ENCODE results near the gene PTPN20. TPM values are rescaled to one million over a fixed set of nuclear protein-coding genes. Genes with fewer than 3 reads are reported as not detected.
A peak's percentile ranks its signal among the peaks of the same experiment; 100 is the strongest.

PTPN20 gene
- total and polyA plus RNA-seq, 8 donors = 3.2 to 7.1 (median 4.2) TPM

DNA sequence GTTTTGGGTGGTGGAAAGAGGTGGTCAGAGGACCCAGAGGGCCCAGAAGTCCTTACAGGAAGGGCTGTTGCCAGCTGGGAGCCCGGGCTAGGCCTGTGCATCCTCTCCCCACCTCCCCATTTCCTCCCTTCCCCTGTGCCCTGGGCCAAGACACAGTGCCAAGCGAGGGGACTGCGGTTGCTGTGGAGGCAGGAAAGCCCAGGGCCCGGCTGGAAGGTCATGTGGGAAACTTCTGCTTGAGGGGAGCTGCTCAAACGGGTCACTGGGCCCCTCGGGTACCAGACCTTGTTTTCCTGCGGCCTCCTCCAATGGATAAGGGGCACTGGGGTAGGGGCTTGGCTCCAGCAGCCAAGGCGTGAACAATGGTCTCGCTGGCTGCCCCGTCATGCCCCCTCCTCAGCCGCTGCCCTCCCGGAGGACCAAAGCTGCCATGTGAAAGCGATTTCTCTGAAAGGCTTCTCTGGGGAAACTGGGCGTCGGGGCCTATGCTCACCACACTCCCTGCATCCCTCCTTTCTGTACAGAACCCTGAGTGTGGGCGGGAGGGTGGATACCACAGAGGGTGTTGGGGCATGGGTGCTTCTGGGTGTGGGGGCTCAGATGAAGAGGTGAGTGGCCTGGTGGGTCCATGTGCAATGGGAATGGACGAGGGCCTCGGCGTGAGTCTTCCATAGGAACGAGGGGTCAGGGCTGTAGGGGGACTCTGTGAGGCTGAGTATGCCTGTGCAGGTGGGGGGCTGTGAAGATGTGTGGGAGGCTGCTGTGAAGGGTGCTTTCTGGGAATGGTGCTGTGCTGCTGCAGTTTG is 135.3 kb downstream of the PTPN20 start:
- TF ChIP-seq, protein P1, sequence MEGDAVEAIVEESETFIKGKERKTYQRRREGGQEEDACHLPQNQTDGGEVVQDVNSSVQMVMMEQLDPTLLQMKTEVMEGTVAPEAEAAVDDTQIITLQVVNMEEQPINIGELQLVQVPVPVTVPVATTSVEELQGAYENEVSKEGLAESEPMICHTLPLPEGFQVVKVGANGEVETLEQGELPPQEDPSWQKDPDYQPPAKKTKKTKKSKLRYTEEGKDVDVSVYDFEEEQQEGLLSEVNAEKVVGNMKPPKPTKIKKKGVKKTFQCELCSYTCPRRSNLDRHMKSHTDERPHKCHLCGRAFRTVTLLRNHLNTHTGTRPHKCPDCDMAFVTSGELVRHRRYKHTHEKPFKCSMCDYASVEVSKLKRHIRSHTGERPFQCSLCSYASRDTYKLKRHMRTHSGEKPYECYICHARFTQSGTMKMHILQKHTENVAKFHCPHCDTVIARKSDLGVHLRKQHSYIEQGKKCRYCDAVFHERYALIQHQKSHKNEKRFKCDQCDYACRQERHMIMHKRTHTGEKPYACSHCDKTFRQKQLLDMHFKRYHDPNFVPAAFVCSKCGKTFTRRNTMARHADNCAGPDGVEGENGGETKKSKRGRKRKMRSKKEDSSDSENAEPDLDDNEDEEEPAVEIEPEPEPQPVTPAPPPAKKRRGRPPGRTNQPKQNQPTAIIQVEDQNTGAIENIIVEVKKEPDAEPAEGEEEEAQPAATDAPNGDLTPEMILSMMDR (IDR thresholded peaks at IDR 0.05) = no peak
- Histone ChIP-seq H3K4me3 (no peak overlapping the region), H3K36me3 (no peaks in the 10 kb centered on the region), H3K9me3 (no peaks in the 10 kb centered on the region), H3K4me1 (peaks cover 0 to 6% of the 10 kb centered on the region in 2 donors), H3K27ac (no peak overlapping the region), H3K27me3 (no peaks in the 10 kb centered on the region)
- peak in 1 of 4 donors; percentile 27 for DNase-seq
- ATAC-seq = no peak
- intact Hi-C loops (cut with DNase I) = loop anchor here in 1 of 2 donors (10.0 kb wide), 1 partner anchor 268 kb away; no protein-coding TSS in a partner anchor

DNA sequence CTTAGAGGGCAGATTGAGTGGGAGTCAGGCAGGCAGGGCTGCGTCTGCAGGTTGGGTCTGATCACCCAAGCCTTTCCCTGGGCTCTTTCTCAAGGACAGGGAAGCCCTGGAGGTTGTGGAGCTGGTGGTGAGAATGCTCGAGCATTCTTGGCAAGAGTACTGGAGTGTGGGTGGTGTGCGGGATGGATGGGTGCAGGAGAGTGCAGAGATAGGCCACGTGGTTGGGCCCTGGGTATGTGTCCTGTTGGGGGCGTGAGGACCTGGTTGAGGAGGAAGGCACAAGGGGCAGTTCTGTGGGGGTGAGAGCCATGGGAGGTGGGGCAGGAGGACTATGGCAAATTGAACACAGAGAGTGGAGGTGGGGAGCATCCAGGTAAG is 135.9 kb downstream of the PTPN20 start:
- H3K36me3 ChIP-seq = no peaks in the 10 kb centered on the region
- H3K9me3 ChIP-seq = no peaks in the 10 kb centered on the region
- intact Hi-C loops (cut with DNase I) = loop anchor here in 1 of 2 donors (10.0 kb wide), 1 partner anchor 268 kb away; no protein-coding TSS in a partner anchor
- no peaks in the 10 kb centered on the region for H3K27me3 ChIP-seq
- ATAC-seq (no peak), DNase-seq (peak in 1 of 4 donors; percentile 21)
- H3K27ac ChIP-seq = no peak overlapping the region
- no peak overlapping the region for H3K4me3 ChIP-seq
- H3K4me1 ChIP-seq = peaks cover 0 to 6% of the 10 kb centered on the region in 2 donors
- TF ChIP-seq, protein P1 (IDR thresholded peaks at IDR 0.05) = no peak

DNA sequence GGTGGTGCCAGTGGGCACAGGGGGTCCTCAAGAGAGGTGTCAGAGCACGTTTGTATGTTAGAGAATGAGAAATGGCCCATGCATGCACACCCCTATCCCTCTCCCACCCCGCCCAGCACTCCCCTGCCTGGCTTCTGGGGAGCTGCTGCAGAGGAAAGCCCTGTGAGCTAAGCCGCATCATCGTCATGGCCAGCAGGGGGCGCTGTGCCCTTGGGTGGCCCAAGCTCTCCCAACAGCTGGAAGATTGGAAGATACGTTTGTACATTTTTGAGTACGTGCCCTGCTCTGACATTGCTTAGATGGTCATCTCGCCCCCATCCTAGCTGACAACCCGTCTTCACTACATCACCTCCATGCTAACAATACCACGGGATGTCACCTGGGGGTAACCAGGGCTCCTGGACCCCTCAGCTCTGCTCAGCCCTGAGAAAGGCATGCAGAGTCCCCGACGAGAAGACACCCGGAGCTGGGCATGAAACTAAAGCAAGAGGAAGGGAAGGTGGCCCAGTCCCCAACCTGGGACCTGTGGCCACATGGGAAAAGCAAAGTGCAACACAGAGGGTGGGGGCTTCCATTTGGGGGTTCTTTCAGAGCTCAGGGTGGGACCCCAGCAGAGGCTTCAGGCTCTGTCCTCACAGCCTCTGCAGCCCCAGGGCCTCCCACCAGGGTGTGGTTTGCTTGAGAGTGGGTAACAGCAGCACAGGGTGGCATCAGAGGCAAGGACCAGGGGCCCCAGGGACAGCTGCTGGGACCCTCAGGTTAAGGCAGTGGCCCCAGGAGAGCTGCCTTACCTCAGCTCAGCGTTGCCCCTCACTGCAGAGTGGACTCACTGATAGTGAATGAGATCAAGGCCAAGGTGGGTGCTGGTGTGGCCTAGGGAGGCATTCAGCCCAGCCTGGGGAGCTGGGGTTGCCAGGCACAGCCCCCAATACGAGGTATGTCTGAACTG is 136.6 kb downstream of the PTPN20 start:
- ATAC-seq = peak; percentile 90
- Histone ChIP-seq H3K4me3 (no peak overlapping the region), H3K4me1 (peaks cover 0 to 6% of the 10 kb centered on the region in 2 donors), H3K27ac (no peak overlapping the region), H3K27me3 (no peaks in the 10 kb centered on the region), H3K9me3 (no peaks in the 10 kb centered on the region), H3K36me3 (no peaks in the 10 kb centered on the region)
- TF ChIP-seq, protein P1 (IDR thresholded peaks at IDR 0.05) = peak; percentile 89 to 91
- peak; percentile 73 to 94 (median 85) for DNase-seq
- intact Hi-C loops (cut with DNase I) = loop anchor here in 1 of 2 donors (10.0 kb wide), 1 partner anchor 267 kb away; no protein-coding TSS in a partner anchor

DNA sequence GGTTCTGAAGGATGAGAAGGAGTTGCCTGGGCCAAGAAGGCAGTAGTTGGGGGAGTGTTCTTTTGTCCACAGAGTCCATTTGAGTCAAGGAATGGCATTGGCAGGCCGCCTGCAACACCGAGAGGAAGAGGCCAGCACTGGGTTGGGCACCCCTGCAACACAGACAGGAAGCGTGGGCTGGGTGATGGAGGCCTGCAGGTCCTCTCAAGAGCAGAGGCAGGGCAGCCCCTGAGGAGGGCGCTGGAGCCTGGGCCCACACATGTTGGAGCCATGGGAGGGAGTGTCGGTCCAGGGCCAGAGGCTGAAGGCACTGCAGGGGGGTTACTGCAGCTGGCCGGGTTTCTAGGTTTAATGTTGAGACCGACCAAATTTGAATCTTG is 137.3 kb downstream of the PTPN20 start:
- no peaks in the 10 kb centered on the region for H3K9me3 ChIP-seq
- no peaks in the 10 kb centered on the region for H3K27me3 ChIP-seq
- ATAC-seq (no peak), DNase-seq (peak in 1 of 4 donors; percentile 69)
- no peak overlapping the region for H3K4me3 ChIP-seq
- TF ChIP-seq, protein P1 (IDR thresholded peaks at IDR 0.05) = no peak
- H3K36me3 ChIP-seq = no peaks in the 10 kb centered on the region
- intact Hi-C loops (cut with DNase I) = loop anchor here in 1 of 2 donors (10.0 kb wide), 1 partner anchor 266 kb away; no protein-coding TSS in a partner anchor
- H3K4me1 ChIP-seq = peaks cover 0 to 6% of the 10 kb centered on the region in 2 donors
- H3K27ac ChIP-seq = no peak overlapping the region
